Peyer's patch (tissue), 4 donors: ENCODE results near the gene RAX2. TPM values are rescaled to one million over a fixed set of nuclear protein-coding genes. Genes with fewer than 3 reads are reported as not detected.

Experiments used
- DNase-seq, 3 donors: peaks; one replicate each; pipeline ENCODE4 v3.0.0-alpha.2; 2017 to 2019
- H3K27ac ChIP-seq, 4 donors: fragments of 200-600 bp; sonication (generic); one replicate each; pipeline ENCODE4 v1.5.1; 2016 to 2019
- H3K27me3 ChIP-seq, 2 donors: fragments of 200-600 bp; sonication (generic); one replicate each; pipeline ENCODE4 v1.5.1; 2019
- H3K36me3 ChIP-seq, 3 donors: fragments of 200-600 bp; sonication (generic); one replicate each; pipeline ENCODE4 v1.5.1; 2016 to 2019
- H3K4me1 ChIP-seq, 4 donors: fragments of 200-600 bp; sonication (generic); one replicate each; pipeline ENCODE4 v1.5.1; 2016 to 2019
- H3K4me3 ChIP-seq, 4 donors: fragments of 200-600 bp; sonication (generic); 1 replicate in 3 of 4; 2 replicates in 1 of 4; pipeline ENCODE4 v1.5.1; 2016 to 2019; ENCODE audit warnings: mild to moderate bottlenecking in 1 of 4
- H3K9me3 ChIP-seq, 4 donors: fragments of 200-600 bp; sonication (generic); one replicate each; pipeline ENCODE4 v1.5.1; 2016 to 2019; ENCODE audit warnings: mild to moderate bottlenecking in 1 of 4
- CTCF ChIP-seq, 6 experiments: fragments of 450-650 bp in 4 of 6; fragments of 200-600 bp in 2 of 6; sonication (generic) in 1 of 6; IDR thresholded peaks; one replicate each; pipeline ENCODE4 v1.5.1; 2017 to 2019; ENCODE audit warnings: antibody characterized with exemption in 6 of 6, mild to moderate bottlenecking in 3 of 6, moderate library complexity in 1 of 6
- POLR2A ChIP-seq, 2 donors: fragments of 450-650 bp; IDR thresholded peaks; one replicate each; pipeline ENCODE4 v1.5.1; 2017; ENCODE audit warnings: antibody characterized with exemption in 2 of 2, mild to moderate bottlenecking in 2 of 2, moderate library complexity in 2 of 2
- total RNA-seq, 4 donors: library from RNA; depleted of rRNA; stranded (reverse); fragments of >200 nt; gene quantifications; one replicate each; pipeline ENCODE4 v1.1.0, GENCODE V29; 2016

The RAX2 gene
- total RNA-seq, 4 donors from 2014 or later: not detected

GRCh38 chr19:3798137-3798536 is 26.1 kb upstream of the RAX2 start:
- Histone ChIP-seq H3K4me3 (no peak overlapping the region), H3K4me1 (peaks cover 0 to 14% (median 9%) of the 10 kb centered on the region in 4 donors), H3K9me3 (no peaks in the 10 kb centered on the region), H3K36me3 (no peaks in the 10 kb centered on the region), H3K27ac (no peak overlapping the region), H3K27me3 (peaks cover 0 to 10% of the 10 kb centered on the region in 2 donors)
- TF ChIP-seq POLR2A (IDR thresholded peaks at IDR 0.05) (no peak), CTCF (IDR thresholded peaks at IDR 0.05) (no peak)
- DNase-seq: no peak

- no peaks in the 10 kb centered on the region for H3K9me3 ChIP-seq
- no peak overlapping the region for H3K27ac ChIP-seq
- H3K36me3 ChIP-seq: no peaks in the 10 kb centered on the region
- DNase-seq: no peak
- H3K4me1 ChIP-seq: peaks cover 0 to 7% (median 3%) of the 10 kb centered on the region in 4 donors
- peaks cover 0 to 4% of the 10 kb centered on the region in 2 donors for H3K27me3 ChIP-seq
- no peak overlapping the region for H3K4me3 ChIP-seq
- no peak for TF ChIP-seq CTCF (IDR thresholded peaks at IDR 0.05)
- TF ChIP-seq POLR2A (IDR thresholded peaks at IDR 0.05): no peak
Observed at GRCh38 chr19:3796358-3796757, 24.3 kb upstream of the RAX2 start.

GRCh38 chr19:3793799-3794198 is 21.8 kb upstream of the RAX2 start:
- no peak for TF ChIP-seq POLR2A (IDR thresholded peaks at IDR 0.05)
- no peak for TF ChIP-seq CTCF (IDR thresholded peaks at IDR 0.05)
- H3K36me3 ChIP-seq: no peaks in the 10 kb centered on the region
- H3K27ac ChIP-seq: no peak overlapping the region
- no peak overlapping the region for H3K4me3 ChIP-seq
- DNase-seq: no peak
- no peaks in the 10 kb centered on the region for H3K4me1 ChIP-seq
- H3K9me3 ChIP-seq: no peaks in the 10 kb centered on the region
- H3K27me3 ChIP-seq: no peaks in the 10 kb centered on the region

- Histone ChIP-seq H3K27ac (no peak overlapping the region), H3K27me3 (no peaks in the 10 kb centered on the region), H3K36me3 (no peaks in the 10 kb centered on the region), H3K9me3 (no peaks in the 10 kb centered on the region), H3K4me1 (no peaks in the 10 kb centered on the region), H3K4me3 (no peak overlapping the region)
- no peak for DNase-seq
- TF ChIP-seq CTCF (IDR thresholded peaks at IDR 0.05) (no peak), POLR2A (IDR thresholded peaks at IDR 0.05) (no peak)
Observed at GRCh38 chr19:3792114-3792513, 20.1 kb upstream of the RAX2 start.

GRCh38 chr19:3790941-3791340 is 18.9 kb upstream of the RAX2 start:
- peaks cover 0 to 1% (median 0%) of the 10 kb centered on the region in 4 donors for H3K4me1 ChIP-seq
- H3K36me3 ChIP-seq: no peaks in the 10 kb centered on the region
- no peak for DNase-seq
- no peak overlapping the region for H3K4me3 ChIP-seq
- TF ChIP-seq POLR2A (IDR thresholded peaks at IDR 0.05): no peak
- no peak for TF ChIP-seq CTCF (IDR thresholded peaks at IDR 0.05)
- H3K27me3 ChIP-seq: no peaks in the 10 kb centered on the region
- H3K27ac ChIP-seq: no peak overlapping the region
- H3K9me3 ChIP-seq: no peaks in the 10 kb centered on the region

GRCh38 chr19:3790209-3790734 is 18.2 kb upstream of the RAX2 start:
- Histone ChIP-seq H3K36me3 (no peaks in the 10 kb centered on the region), H3K27me3 (no peaks in the 10 kb centered on the region), H3K27ac (no peak overlapping the region), H3K4me3 (no peak overlapping the region), H3K4me1 (peaks cover 0 to 8% (median under 1%) of the 10 kb centered on the region in 4 donors), H3K9me3 (no peaks in the 10 kb centered on the region)
- DNase-seq: no peak
- TF ChIP-seq POLR2A (IDR thresholded peaks at IDR 0.05) (no peak), CTCF (IDR thresholded peaks at IDR 0.05) (no peak)
